IMR-90 (cell line): Measurements from ENCODE around the gene PTCH1. TPM values are rescaled to one million over a fixed set of nuclear protein-coding genes. Genes with fewer than 3 reads are reported as not detected.

Source experiments
- ATAC-seq: fragments of 200-7000 bp; cut with Tn5 transposase; 2 replicates; pipeline ENCODE4 v1.9.1; 2020; ENCODE audit warnings: low read depth, mild to moderate bottlenecking, moderate library complexity
- BruUV-seq: library from RNA; stranded (reverse); fragments of 400-500 nt; replicated peaks from 2 replicates; lab custom pipeline; 2021; lab: Mats Ljungman, UMichigan
- CTCF ChIA-PET: fragments of 300-600 bp; formaldehyde crosslinking; extraction: SDS; loops from one replicate; lab custom pipeline; 2021; ENCODE audit warnings: antibody characterized with exemption; lab: Yijun Ruan, JAX
- POLR2A ChIA-PET: fragments of 300-600 bp; sonication (Branson Sonifier 250); formaldehyde crosslinking; loops from one replicate; lab custom pipeline; 2022; ENCODE audit warnings: antibody characterized with exemption; ENCODE audit not compliant: unreplicated experiment; lab: Charles Lee
- DNase-seq: peaks from one replicate; pipeline ENCODE4 v3.0.0; 2013
- H2AFZ ChIP-seq: replicated peaks from 2 replicates; pipeline ENCODE3; 2013; ENCODE audit warnings: low read length, mild to moderate bottlenecking; ENCODE audit not compliant: poor library complexity
- H2AK5ac ChIP-seq: 2 replicates; pipeline ENCODE4 v1.6.1; 2013; ENCODE audit warnings: low read depth, low read length, inconsistent platforms
- H2AK9ac ChIP-seq: replicated peaks from 2 replicates; pipeline ENCODE3; 2013; ENCODE audit warnings: mild to moderate bottlenecking, low read depth, low read length, moderate library complexity; ENCODE audit not compliant: poor library complexity
- H2BK120ac ChIP-seq: 2 replicates; pipeline ENCODE4 v1.6.1; 2013; ENCODE audit warnings: low read depth, low read length, inconsistent platforms
- H2BK15ac ChIP-seq: 3 replicates; pipeline ENCODE4 v1.6.1; 2013; ENCODE audit warnings: low read depth, low read length, inconsistent platforms
- H2BK20ac ChIP-seq: 2 replicates; pipeline ENCODE4 v1.6.1; 2013; ENCODE audit warnings: low read depth, mild to moderate bottlenecking, inconsistent platforms, low read length, moderate library complexity
- H2BK5ac ChIP-seq: 2 replicates; pipeline ENCODE4 v1.6.1; 2013; ENCODE audit warnings: mild to moderate bottlenecking, low read depth, low read length, inconsistent platforms; ENCODE audit not compliant: poor library complexity, severe bottlenecking
- H3K14ac ChIP-seq: replicated peaks from 2 replicates; pipeline ENCODE4 v1.6.1; 2013; ENCODE audit warnings: low read depth, low read length, inconsistent platforms
- H3K18ac ChIP-seq: 2 replicates; pipeline ENCODE4 v1.6.1; 2013; ENCODE audit warnings: low read depth, low read length, control low read depth
- H3K23ac ChIP-seq: 2 replicates; pipeline ENCODE4 v1.6.1; 2013; ENCODE audit warnings: low read depth, low read length, inconsistent platforms
- H3K27ac ChIP-seq: 2 replicates; pipeline ENCODE4 v1.5.1; 2013; ENCODE audit warnings: mild to moderate bottlenecking, control low read depth, low read length; ENCODE audit not compliant: insufficient read depth
- H3K27me3 ChIP-seq: 2 replicates; pipeline ENCODE4 v1.6.1; 2013; ENCODE audit warnings: low read length; ENCODE audit not compliant: control insufficient read depth, insufficient read depth
- H3K36me3 ChIP-seq: 2 replicates; pipeline ENCODE4 v1.6.1; 2013; ENCODE audit warnings: low read length, mixed read lengths; ENCODE audit not compliant: control insufficient read depth, insufficient read depth
- H3K4ac ChIP-seq: 2 replicates; pipeline ENCODE4 v1.6.1; 2013; ENCODE audit warnings: low read depth, low read length, inconsistent platforms
- H3K4me1 ChIP-seq: 2 replicates; pipeline ENCODE4 v1.6.1; 2013; ENCODE audit warnings: low read length, mixed read lengths; ENCODE audit not compliant: control insufficient read depth, insufficient read depth
- H3K4me2 ChIP-seq: 2 replicates; pipeline ENCODE4 v1.6.1; 2013; ENCODE audit warnings: low read depth, mild to moderate bottlenecking, control low read depth, low read length, moderate library complexity
- H3K4me3 ChIP-seq: 2 replicates; pipeline ENCODE4 v1.5.1; 2013; ENCODE audit warnings: low read depth, mild to moderate bottlenecking, control low read depth, low read length, moderate library complexity; ENCODE audit not compliant: insufficient read depth
- H3K56ac ChIP-seq: 2 replicates; pipeline ENCODE4 v1.6.1; 2013; ENCODE audit warnings: low read length, inconsistent platforms; ENCODE audit not compliant: insufficient read depth; ENCODE audit errors: extremely low read depth
- H3K79me1 ChIP-seq, 2 experiments: 2 replicates each; pipeline ENCODE4 v1.6.1; 2013; ENCODE audit warnings: low read length in 2 of 2, inconsistent platforms in 1 of 2, low read depth in 1 of 2
- H3K9ac ChIP-seq: 2 replicates; pipeline ENCODE4 v1.6.1; 2013; ENCODE audit warnings: low read depth, low read length, control low read depth
- H3K9me1 ChIP-seq: 2 replicates; pipeline ENCODE4 v1.6.1; 2013; ENCODE audit warnings: low read length, inconsistent platforms; ENCODE audit not compliant: insufficient read depth
- H3K9me3 ChIP-seq: 2 replicates; pipeline ENCODE4 v1.6.1; 2013; ENCODE audit warnings: low read length; ENCODE audit not compliant: control insufficient read depth, insufficient read depth
- H4K20me1 ChIP-seq: 2 replicates; pipeline ENCODE4 v1.6.1; 2013; ENCODE audit warnings: low read length, inconsistent platforms; ENCODE audit not compliant: insufficient read depth
- H4K5ac ChIP-seq: 2 replicates; pipeline ENCODE4 v1.6.1; 2013; ENCODE audit warnings: mild to moderate bottlenecking, low read depth, low read length, control low read depth
- H4K8ac ChIP-seq, 2 experiments: 2 replicates each; pipeline ENCODE4 v1.6.1; 2013; ENCODE audit warnings: low read depth in 2 of 2, low read length in 2 of 2, control low read depth in 1 of 2, inconsistent platforms in 1 of 2
- H4K91ac ChIP-seq: 2 replicates; pipeline ENCODE4 v1.6.1; 2013; ENCODE audit warnings: low read depth, low read length, inconsistent platforms; ENCODE audit not compliant: insufficient read depth
- BHLHE40 ChIP-seq: fragments of 150-350 bp; IDR thresholded peaks from 2 replicates; pipeline ENCODE4 v1.6.1; 2016; ENCODE audit warnings: mild to moderate bottlenecking, low read depth, low read length
- CEBPB ChIP-seq: IDR thresholded peaks from 2 replicates; pipeline ENCODE4 v1.6.1; 2012; ENCODE audit warnings: low read depth, low read length, improper control_type of control experiment
- CHD1 ChIP-seq: IDR thresholded peaks from 2 replicates; pipeline ENCODE4 v1.6.1; 2012; ENCODE audit warnings: low read depth, low read length, improper control_type of control experiment
- CTCF ChIP-seq: conservative IDR thresholded peaks from 2 replicates; pipeline ENCODE4 v1.5.1; 2012; ENCODE audit warnings: mild to moderate bottlenecking, low read depth, low read length, improper control_type of control experiment
- ELK1 ChIP-seq: fragments of 150-350 bp; IDR thresholded peaks from 2 replicates; pipeline ENCODE4 v1.6.1; 2016; ENCODE audit warnings: low read depth, mild to moderate bottlenecking, low read length, moderate library complexity, borderline replicate concordance
- FOS ChIP-seq: fragments of 150-350 bp; IDR thresholded peaks from 2 replicates; pipeline ENCODE4 v1.6.1; 2016; ENCODE audit warnings: low read depth, low read length
- MAFK ChIP-seq: IDR thresholded peaks from 2 replicates; pipeline ENCODE4 v1.6.1; 2012; ENCODE audit warnings: low read depth, low read length, improper control_type of control experiment
- MAZ ChIP-seq: IDR thresholded peaks from 2 replicates; pipeline ENCODE4 v1.6.1; 2012; ENCODE audit warnings: low read depth, mild to moderate bottlenecking, low read length, improper control_type of control experiment, moderate library complexity, borderline replicate concordance
- MXI1 ChIP-seq: IDR thresholded peaks from 2 replicates; pipeline ENCODE4 v1.6.1; 2012; ENCODE audit warnings: low read depth, mild to moderate bottlenecking, low read length, moderate library complexity, borderline replicate concordance
- NFE2L2 ChIP-seq: fragments of 150-350 bp; IDR thresholded peaks from 2 replicates; pipeline ENCODE4 v1.6.1; 2016; ENCODE audit warnings: low read depth, mild to moderate bottlenecking, low read length
- POLR2A ChIP-seq: IDR thresholded peaks from 2 replicates; pipeline ENCODE4 v1.6.1; 2012; ENCODE audit warnings: mild to moderate bottlenecking, low read depth, low read length
- RAD21 ChIP-seq: IDR thresholded peaks from 2 replicates; pipeline ENCODE4 v1.6.1; 2012; ENCODE audit warnings: low read length, improper control_type of control experiment
- RCOR1 ChIP-seq: IDR thresholded peaks from 2 replicates; pipeline ENCODE4 v1.6.1; 2012; ENCODE audit warnings: mild to moderate bottlenecking, low read length, improper control_type of control experiment; ENCODE audit not compliant: insufficient replicate concordance
- RFX5 ChIP-seq: IDR thresholded peaks from 2 replicates; pipeline ENCODE4 v1.8.0; 2012; ENCODE audit warnings: low read depth, mild to moderate bottlenecking, low read length, moderate library complexity
- SMC3 ChIP-seq: fragments of 150-350 bp; IDR thresholded peaks from 2 replicates; pipeline ENCODE4 v1.6.1; 2016; ENCODE audit warnings: low read depth, mild to moderate bottlenecking, antibody characterized with exemption, low read length, moderate library complexity
- USF2 ChIP-seq: fragments of 150-350 bp; IDR thresholded peaks from 2 replicates; pipeline ENCODE4 v1.6.1; 2017; ENCODE audit warnings: mild to moderate bottlenecking, antibody characterized with exemption, low read length, low read depth
- WGBS, 2 experiments: methylation state at CpG; one replicate each; pipeline versions ENCODE4 v1.1.5 to v1.1.7; 2013; ENCODE audit warnings: missing lambda C conversion rate in 2 of 2; ENCODE audit not compliant: insufficient read length in 1 of 2; ENCODE audit errors: extremely low coverage in 2 of 2; 5-methylcytosine and 5-hydroxymethylcytosine counted together
- dilution Hi-C: fragments of 300-500 bp; cut with HindIII; formaldehyde crosslinking; loops from one replicate; pipeline ENCODE4 v1.14.3; 2018; ENCODE audit warnings: low sequenced_read_pairs; ENCODE audit not compliant: unreplicated experiment
- in situ Hi-C: fragments of 300-500 bp; cut with MboI; formaldehyde crosslinking; loops from 3 replicates; pipeline ENCODE4 v1.14.3; 2019; ENCODE audit warnings: low sequenced_read_pairs, inconsistent platforms, mixed read lengths
- intact Hi-C: fragments of 100-400 bp; cut with micrococcal nuclease; formaldehyde crosslinking; loops from 2 replicates; pipeline ENCODE4 v1.10.0; 2022
- polyA plus RNA-seq, 3 experiments: library from polyadenylated mRNA; depleted of rRNA; stranded (reverse); fragments of >200 nt; gene quantifications; 2 replicates each; pipeline ENCODE4 v1.2.3, GENCODE V29; 2012; ENCODE audit warnings: low replicate concordance in 1 of 3
- total RNA-seq: library from RNA; depleted of rRNA; stranded (reverse); fragments of >200 nt; gene quantifications from 2 replicates; pipeline ENCODE4 v1.2.3, GENCODE V29; 2012

Gene PTCH1
- total and polyA plus RNA-seq, 2 of the 4 experiments (the other 2 are of a cell fraction): 4.1 to 5.0 TPM

- no peak for TF ChIP-seq SMC3
- no peak for TF ChIP-seq RCOR1
- no peak for TF ChIP-seq MXI1
- TF ChIP-seq MAFK: no peak
- no peak for TF ChIP-seq CTCF
- TF ChIP-seq NFE2L2: no peak
- TF ChIP-seq ELK1: no peak
- TF ChIP-seq BHLHE40: no peak
- TF ChIP-seq CHD1: no peak
- no peak for TF ChIP-seq CEBPB
- no peak for TF ChIP-seq RAD21
- TF ChIP-seq USF2: no peak
- no peak for TF ChIP-seq POLR2A
- TF ChIP-seq FOS: no peak
- no peak for TF ChIP-seq RFX5
- no peak for TF ChIP-seq MAZ
- Histone ChIP-seq H4K5ac (no peak overlapping the region), H4K91ac (no peak overlapping the region), H3K4ac (no peak overlapping the region), H2BK5ac (no peak overlapping the region), H3K23ac (no peak overlapping the region), H3K27ac (no peak overlapping the region), H3K4me1 (peaks cover 3% of the 10 kb centered on the region), H3K36me3 (no peaks in the 10 kb centered on the region), H2BK15ac (no peak overlapping the region), H3K9me3 (no peaks in the 10 kb centered on the region), H3K56ac (no peak overlapping the region), H4K20me1 (no peaks in the 10 kb centered on the region), H2AK9ac (no peak overlapping the region), H2BK20ac (no peak overlapping the region), H3K9ac (no peak overlapping the region), H4K8ac (no peak overlapping the region), H3K4me2 (no peak overlapping the region), H3K27me3 (no peaks in the 10 kb centered on the region; the same call in 1 of the 2 replicates), H3K79me1 (no peaks in the 10 kb centered on the region), H2BK120ac (no peak overlapping the region), H3K14ac (no peak overlapping the region), H3K9me1 (0 out of 2 replicates have a peak, but pooled peaks cover 3% of the 10 kb centered on the region), H3K18ac (no peak overlapping the region), H2AK5ac (no peak overlapping the region), H2AFZ (no peak overlapping the region), H3K4me3 (no peak overlapping the region)
- no peak for ATAC-seq
- CTCF ChIA-PET: no interaction called here
- dilution Hi-C loops (no loop called here), intact Hi-C loops (no loop called here), in situ Hi-C loops (no loop called here)
- BruUV-seq: no TSS peak
- no CpG with 5 or more reads among the region's 1 CpG for WGBS, 2 experiments
- DNase-seq: no peak
- POLR2A ChIA-PET: no interaction called here
Measured at GRCh38 chr9:95407524-95407923, 109.2 kb downstream of the PTCH1 start.
